Gastroesophageal sphincter (tissue), 3 donors: ENCODE data around the gene TMED8.

Source experiments
- CTCF ChIP-seq, 4 experiments: fragments of 200-600 bp in 2 of 4; fragments of 450-650 bp in 2 of 4; sonication (generic) in 1 of 4; IDR thresholded peaks; one replicate each; pipeline ENCODE4 v1.5.1; 2017 to 2019; ENCODE audit warnings: antibody characterized with exemption in 4 of 4, mild to moderate bottlenecking in 2 of 4, moderate library complexity in 2 of 4
- POLR2A ChIP-seq, 2 donors: fragments of 450-650 bp; IDR thresholded peaks; one replicate each; pipeline ENCODE4 v1.6.1; 2017; ENCODE audit warnings: antibody characterized with exemption in 2 of 2, mild to moderate bottlenecking in 2 of 2, moderate library complexity in 1 of 2

- TF ChIP-seq CTCF (IDR thresholded peaks at IDR 0.05) (no peak), POLR2A (IDR thresholded peaks at IDR 0.05) (no peak)
These were observed 71.2 kb downstream of the TMED8 start for GRCh38 chr14:77305696-77306095.
